ENCODE results near the gene RFC2.

Gene RFC2

GRCh38 chr7:74293577-74293908 is 39.3 kb upstream of the RFC2 start:
- Histone ChIP-seq H3K4me2 (ENCODE audit: low read length) (no peak overlapping the region), H3F3A (ENCODE audit: control insufficient read depth, insufficient read depth) (peaks cover 4% of the 10 kb centered on the region), H3K27me3 (ENCODE audit: control insufficient read depth, low read length) (peaks cover 11% of the 10 kb centered on the region), H3K4me3 (ENCODE audit: low read length) (no peak overlapping the region), H3K36me3 (ENCODE audit: control insufficient read depth, low read length) (no peaks in the 10 kb centered on the region), H3K79me2 (ENCODE audit: control insufficient read depth, low read length) (peaks cover 52% of the 10 kb centered on the region), H3K9me2 (replicated peaks; ENCODE audit: control insufficient read depth, low read length) (no peaks in the 10 kb centered on the region), H3K9me3 (ENCODE audit: control insufficient read depth, insufficient read depth, low read length) (no peaks in the 10 kb centered on the region), H4K20me1 (ENCODE audit: control insufficient read depth, insufficient read depth, low read depth, low read length) (peaks cover 15% of the 10 kb centered on the region; the same call in 1 of the 2 replicates), H3K4me1 (ENCODE audit: control insufficient read depth, low read length) (peaks cover 30% of the 10 kb centered on the region), H3K27ac (ENCODE audit: low read depth, low read length) (no peak overlapping the region)
- TF ChIP-seq CTCF (IDR thresholded peaks at IDR 0.05; ENCODE audit: low read depth, low read length, poor library complexity, severe bottlenecking) (no peak), EZH2phosphoT487 (IDR thresholded peaks at IDR 0.05; ENCODE audit: borderline replicate concordance, low read length) (no peak)

GRCh38 chr7:74292757-74293576 is 38.8 kb upstream of the RFC2 start:
- TF ChIP-seq CTCF (IDR thresholded peaks at IDR 0.05; ENCODE audit: low read depth, low read length, poor library complexity, severe bottlenecking) (no peak), EZH2phosphoT487 (IDR thresholded peaks at IDR 0.05; ENCODE audit: borderline replicate concordance, low read length) (no peak)
- no peak overlapping the region for H3K27ac ChIP-seq (ENCODE audit: low read depth, low read length)
- H3K27me3 ChIP-seq (ENCODE audit: control insufficient read depth, low read length) = peaks cover 11% of the 10 kb centered on the region
- peaks cover 15% of the 10 kb centered on the region; the same call in 1 of the 2 replicates for H4K20me1 ChIP-seq (ENCODE audit: control insufficient read depth, insufficient read depth, low read depth, low read length)
- H3K79me2 ChIP-seq (ENCODE audit: control insufficient read depth, low read length) = peaks cover 52% of the 10 kb centered on the region
- no peak overlapping the region for H3K4me3 ChIP-seq (ENCODE audit: low read length)
- peaks cover 36% of the 10 kb centered on the region for H3K4me1 ChIP-seq (ENCODE audit: control insufficient read depth, low read length)
- H3K9me3 ChIP-seq (ENCODE audit: control insufficient read depth, insufficient read depth, low read length) = no peaks in the 10 kb centered on the region
- no peaks in the 10 kb centered on the region for H3K36me3 ChIP-seq (ENCODE audit: control insufficient read depth, low read length)
- H3K9me2 ChIP-seq (replicated peaks; ENCODE audit: control insufficient read depth, low read length) = no peaks in the 10 kb centered on the region
- no peak overlapping the region for H3K4me2 ChIP-seq (ENCODE audit: low read length)
- H3F3A ChIP-seq (ENCODE audit: control insufficient read depth, insufficient read depth) = peaks cover 4% of the 10 kb centered on the region

GRCh38 chr7:74291535-74291934 is 37.3 kb upstream of the RFC2 start:
- Histone ChIP-seq H3F3A (ENCODE audit: control insufficient read depth, insufficient read depth) (peaks cover 4% of the 10 kb centered on the region), H3K27me3 (ENCODE audit: control insufficient read depth, low read length) (peaks cover 11% of the 10 kb centered on the region), H3K4me2 (ENCODE audit: low read length) (0 out of 2 replicates have a peak overlapping the region, but pooled peaks have one; percentile 90), H3K27ac (ENCODE audit: low read depth, low read length) (no peak overlapping the region), H3K9me2 (replicated peaks; ENCODE audit: control insufficient read depth, low read length) (no peaks in the 10 kb centered on the region), H3K79me2 (ENCODE audit: control insufficient read depth, low read length) (peaks cover 50% of the 10 kb centered on the region), H3K4me1 (ENCODE audit: control insufficient read depth, low read length) (peaks cover 36% of the 10 kb centered on the region), H3K9me3 (ENCODE audit: control insufficient read depth, insufficient read depth, low read length) (no peaks in the 10 kb centered on the region), H3K36me3 (ENCODE audit: control insufficient read depth, low read length) (no peaks in the 10 kb centered on the region), H3K4me3 (ENCODE audit: low read length) (no peak overlapping the region), H4K20me1 (ENCODE audit: control insufficient read depth, insufficient read depth, low read depth, low read length) (0 out of 2 replicates have a peak, but pooled peaks cover 10% of the 10 kb centered on the region)
- TF ChIP-seq CTCF (IDR thresholded peaks at IDR 0.05; ENCODE audit: low read depth, low read length, poor library complexity, severe bottlenecking) (no peak), EZH2phosphoT487 (IDR thresholded peaks at IDR 0.05; ENCODE audit: borderline replicate concordance, low read length) (no peak)
